ENCODE results near the gene CCDC188. TPM values are rescaled to one million over a fixed set of nuclear protein-coding genes. Genes with fewer than 3 reads are reported as not detected.

Gene CCDC188
- total RNA-seq, 2 experiments from 2014 or later, result not detected

GRCh38 chr22:20140521-20140964 lies 10.3 kb downstream of the CCDC188 start:
- POLR2A ChIA-PET, result no interaction called here
- Histone ChIP-seq H3K79me2 (ENCODE audit: insufficient read depth, low read depth, low read length) (no peaks in the 10 kb centered on the region), H3K4me1 (ENCODE audit: insufficient read depth, low read length, poor library complexity, severe bottlenecking) (peaks cover 7% of the 10 kb centered on the region), H3K4me2 (ENCODE audit: low read length) (no peak overlapping the region), H3K27ac (ENCODE audit: low read depth, low read length, poor library complexity, severe bottlenecking) (no peak overlapping the region), H4K20me1 (ENCODE audit: insufficient read depth, low read length) (no peaks in the 10 kb centered on the region), H3K36me3 (ENCODE audit: insufficient read depth, low read length) (no peaks in the 10 kb centered on the region), H3K9me3 (ENCODE audit: low read length) (no peaks in the 10 kb centered on the region), H2AFZ (ENCODE audit: low read length) (no peak overlapping the region), H3K9me2 (ENCODE audit: insufficient read depth, low read length) (no peaks in the 10 kb centered on the region), H3K4me3 (ENCODE audit: low read depth, low read length, poor library complexity, severe bottlenecking) (no peak overlapping the region)
- DNase-seq (ENCODE audit: low spot score), result no peak
- TF ChIP-seq CTCF (conservative IDR thresholded peaks at IDR 0.05; ENCODE audit: low read length) (no peak), EZH2phosphoT487 (IDR thresholded peaks at IDR 0.05; ENCODE audit: borderline replicate concordance, low read depth, low read length) (no peak)
- CTCF ChIA-PET (ENCODE audit: unreplicated experiment), result no interaction called here
- BruUV-seq (replicated peaks), result no TSS peak
- intact Hi-C loops (cut with micrococcal nuclease; ENCODE audit: unreplicated experiment), result no loop called here

- no peak overlapping the region for H3K4me3 ChIP-seq (ENCODE audit: low read depth, low read length, poor library complexity, severe bottlenecking)
- H3K4me1 ChIP-seq (ENCODE audit: insufficient read depth, low read length, poor library complexity, severe bottlenecking), result peaks cover 11% of the 10 kb centered on the region
- H3K27ac ChIP-seq (ENCODE audit: low read depth, low read length, poor library complexity, severe bottlenecking), result no peak overlapping the region
- POLR2A ChIA-PET, result no interaction called here
- intact Hi-C loops (cut with micrococcal nuclease; ENCODE audit: unreplicated experiment), result no loop called here
- H3K9me2 ChIP-seq (ENCODE audit: insufficient read depth, low read length), result no peaks in the 10 kb centered on the region
- DNase-seq (ENCODE audit: low spot score), result no peak
- H2AFZ ChIP-seq (ENCODE audit: low read length), result no peak overlapping the region
- H3K36me3 ChIP-seq (ENCODE audit: insufficient read depth, low read length), result no peaks in the 10 kb centered on the region
- H3K79me2 ChIP-seq (ENCODE audit: insufficient read depth, low read depth, low read length), result no peaks in the 10 kb centered on the region
- H3K9me3 ChIP-seq (ENCODE audit: low read length), result no peaks in the 10 kb centered on the region
- no peak overlapping the region for H3K4me2 ChIP-seq (ENCODE audit: low read length)
- no peaks in the 10 kb centered on the region for H4K20me1 ChIP-seq (ENCODE audit: insufficient read depth, low read length)
- CTCF ChIA-PET (ENCODE audit: unreplicated experiment), result no interaction called here
- TF ChIP-seq CTCF (conservative IDR thresholded peaks at IDR 0.05; ENCODE audit: low read length), result no peak
- TF ChIP-seq EZH2phosphoT487 (IDR thresholded peaks at IDR 0.05; ENCODE audit: borderline replicate concordance, low read depth, low read length), result no peak
- no TSS peak for BruUV-seq (replicated peaks)
Measured at GRCh38 chr22:20140107-20140445, 10.8 kb downstream of the CCDC188 start.

GRCh38 chr22:20139391-20140106 lies 11.3 kb downstream of the CCDC188 start:
- peaks cover 12% of the 10 kb centered on the region for H3K4me1 ChIP-seq (ENCODE audit: insufficient read depth, low read length, poor library complexity, severe bottlenecking)
- H3K9me2 ChIP-seq (ENCODE audit: insufficient read depth, low read length), result no peaks in the 10 kb centered on the region
- ChIA-PET POLR2A (no interaction called here), CTCF (ENCODE audit: unreplicated experiment) (no interaction called here)
- H3K4me2 ChIP-seq (ENCODE audit: low read length), result no peak overlapping the region
- H3K27ac ChIP-seq (ENCODE audit: low read depth, low read length, poor library complexity, severe bottlenecking), result no peak overlapping the region
- no peaks in the 10 kb centered on the region for H3K36me3 ChIP-seq (ENCODE audit: insufficient read depth, low read length)
- BruUV-seq (replicated peaks), result no TSS peak
- TF ChIP-seq EZH2phosphoT487 (IDR thresholded peaks at IDR 0.05; ENCODE audit: borderline replicate concordance, low read depth, low read length), result no peak
- TF ChIP-seq CTCF (conservative IDR thresholded peaks at IDR 0.05; ENCODE audit: low read length), result no peak
- H3K9me3 ChIP-seq (ENCODE audit: low read length), result no peaks in the 10 kb centered on the region
- H4K20me1 ChIP-seq (ENCODE audit: insufficient read depth, low read length), result no peaks in the 10 kb centered on the region
- no peak overlapping the region for H3K4me3 ChIP-seq (ENCODE audit: low read depth, low read length, poor library complexity, severe bottlenecking)
- no peaks in the 10 kb centered on the region for H3K79me2 ChIP-seq (ENCODE audit: insufficient read depth, low read depth, low read length)
- no peak for DNase-seq (ENCODE audit: low spot score)
- no peak overlapping the region for H2AFZ ChIP-seq (ENCODE audit: low read length)
- intact Hi-C loops (cut with micrococcal nuclease; ENCODE audit: unreplicated experiment), result no loop called here

All from OCI-LY7 (cell line).